Panc1 (cell line): ENCODE measurements around the gene HES5. TPM values are rescaled to one million over a fixed set of nuclear protein-coding genes. Genes with fewer than 3 reads are reported as not detected.

ENCODE experiments used
- ATAC-seq: fragments of 200-7000 bp; cut with Tn5 transposase; 2 replicates; pipeline ENCODE4 v1.9.1; 2020; ENCODE audit warnings: mild to moderate bottlenecking, moderate library complexity
- BruUV-seq: library from RNA; stranded (reverse); fragments of 400-500 nt; replicated peaks from 2 replicates; lab custom pipeline; 2021; lab: Mats Ljungman, UMichigan
- CTCF ChIA-PET: fragments of 300-600 bp; sonication (Branson Sonifier 250); formaldehyde crosslinking; loops from one replicate; lab custom pipeline; 2022; ENCODE audit warnings: antibody characterized with exemption; lab: Charles Lee
- POLR2A ChIA-PET: fragments of 300-600 bp; sonication (Branson Sonifier 250); formaldehyde crosslinking; loops from one replicate; lab custom pipeline; 2022; ENCODE audit warnings: antibody characterized with exemption; lab: Charles Lee
- DNase-seq: peaks from one replicate; pipeline ENCODE4 v3.0.0-alpha.2; 2010; ENCODE audit warnings: low read depth, low spot score
- H3K27ac ChIP-seq: 2 replicates; pipeline ENCODE4 v1.5.1; 2011; ENCODE audit warnings: mild to moderate bottlenecking, low read length, inconsistent platforms
- H3K27me3 ChIP-seq: fragments of 200-500 bp; sonication (Bioruptor generic); 2 replicates; pipeline ENCODE4 v1.6.0; 2014; ENCODE audit warnings: low read length, inconsistent platforms; ENCODE audit not compliant: control insufficient read depth, insufficient read depth
- H3K36me3 ChIP-seq: fragments of 200-500 bp; sonication (Bioruptor generic); 2 replicates; pipeline ENCODE4 v1.5.1; 2014; ENCODE audit warnings: inconsistent platforms, mild to moderate bottlenecking, low read length, moderate library complexity; ENCODE audit not compliant: control insufficient read depth, insufficient read depth
- H3K4me1 ChIP-seq: 2 replicates; pipeline ENCODE4 v1.5.1; 2011; ENCODE audit warnings: inconsistent platforms, mild to moderate bottlenecking, low read length, moderate library complexity; ENCODE audit not compliant: control insufficient read depth, insufficient read depth
- H3K4me3 ChIP-seq, 2 experiments: 2 replicates each; pipeline ENCODE4 v1.5.1; 2011 to 2012; ENCODE audit warnings: low read depth in 2 of 2, low read length in 2 of 2, mild to moderate bottlenecking in 2 of 2, inconsistent platforms in 1 of 2, moderate library complexity in 1 of 2
- H3K9me3 ChIP-seq: fragments of 200-500 bp; sonication (Bioruptor generic); 2 replicates; pipeline ENCODE4 v1.5.1; 2014; ENCODE audit warnings: low read depth, mild to moderate bottlenecking, inconsistent platforms, low read length, moderate library complexity; ENCODE audit not compliant: control insufficient read depth, insufficient read depth
- POLR2AphosphoS5 ChIP-seq: IDR thresholded peaks from 2 replicates; pipeline ENCODE4 v1.6.1; 2012; ENCODE audit warnings: mild to moderate bottlenecking, low read depth, low read length, moderate library complexity
- SIN3A ChIP-seq: IDR thresholded peaks from 2 replicates; pipeline ENCODE4 v1.6.1; 2012; ENCODE audit warnings: low read depth, mild to moderate bottlenecking, low read length, moderate library complexity, borderline replicate concordance; ENCODE audit not compliant: insufficient read depth
- TCF7L2 ChIP-seq: IDR thresholded peaks from 2 replicates; pipeline ENCODE4 v1.6.1; 2011; ENCODE audit warnings: mild to moderate bottlenecking, low read depth, low read length, inconsistent platforms
- in situ Hi-C: cut with HindIII; loops from 2 replicates; pipeline ENCODE4 v1.10.0; 2016; ENCODE audit warnings: low sequenced_read_pairs, low pct_unique_long_range_greater_than_20kb
- intact Hi-C: fragments of 100-400 bp; cut with micrococcal nuclease; formaldehyde crosslinking; loops from one replicate; pipeline ENCODE4 v1.10.0; 2022; ENCODE audit not compliant: unreplicated experiment
- total RNA-seq: library from RNA; stranded (reverse); gene quantifications from one replicate; pipeline ENCODE4 v1.2.1, GENCODE V29; 2021; ENCODE audit not compliant: unreplicated experiment
- TF ChIP-seq, protein P1 (sequence below), 2 experiments: IDR thresholded peaks; 2 replicates each; pipeline ENCODE4 v1.6.1; 2011 to 2012; ENCODE audit warnings: low read depth in 2 of 2, control low read depth in 1 of 2, low read length in 1 of 2, mild to moderate bottlenecking in 1 of 2, moderate library complexity in 1 of 2; ENCODE audit not compliant: insufficient read depth in 1 of 2
- TF ChIP-seq, protein P2 (sequence below): fragments of 450-650 bp; IDR thresholded peaks from 2 replicates; pipeline ENCODE4 v1.5.1; 2017; ENCODE audit warnings: mild to moderate bottlenecking

The HES5 gene
- total RNA-seq, 1 experiment from 2014 or later, result not detected

- BruUV-seq, result no TSS peak
- Histone ChIP-seq H3K9me3 (no peaks in the 10 kb centered on the region), H3K27me3 (no peaks in the 10 kb centered on the region), H3K36me3 (no peaks in the 10 kb centered on the region), H3K4me1 (no peaks in the 10 kb centered on the region; the same call in 1 of the 2 replicates), H3K27ac (no peak overlapping the region), H3K4me3 (no peak overlapping the region)
- intact Hi-C loops, result no loop called here
- no peak for DNase-seq
- no peak for ATAC-seq
- POLR2A ChIA-PET, result interaction anchor here (0.7 kb wide), 1 partner anchor 172 kb away, joined by 6 read pairs; no protein-coding TSS in a partner anchor
- TF ChIP-seq, protein P1, sequence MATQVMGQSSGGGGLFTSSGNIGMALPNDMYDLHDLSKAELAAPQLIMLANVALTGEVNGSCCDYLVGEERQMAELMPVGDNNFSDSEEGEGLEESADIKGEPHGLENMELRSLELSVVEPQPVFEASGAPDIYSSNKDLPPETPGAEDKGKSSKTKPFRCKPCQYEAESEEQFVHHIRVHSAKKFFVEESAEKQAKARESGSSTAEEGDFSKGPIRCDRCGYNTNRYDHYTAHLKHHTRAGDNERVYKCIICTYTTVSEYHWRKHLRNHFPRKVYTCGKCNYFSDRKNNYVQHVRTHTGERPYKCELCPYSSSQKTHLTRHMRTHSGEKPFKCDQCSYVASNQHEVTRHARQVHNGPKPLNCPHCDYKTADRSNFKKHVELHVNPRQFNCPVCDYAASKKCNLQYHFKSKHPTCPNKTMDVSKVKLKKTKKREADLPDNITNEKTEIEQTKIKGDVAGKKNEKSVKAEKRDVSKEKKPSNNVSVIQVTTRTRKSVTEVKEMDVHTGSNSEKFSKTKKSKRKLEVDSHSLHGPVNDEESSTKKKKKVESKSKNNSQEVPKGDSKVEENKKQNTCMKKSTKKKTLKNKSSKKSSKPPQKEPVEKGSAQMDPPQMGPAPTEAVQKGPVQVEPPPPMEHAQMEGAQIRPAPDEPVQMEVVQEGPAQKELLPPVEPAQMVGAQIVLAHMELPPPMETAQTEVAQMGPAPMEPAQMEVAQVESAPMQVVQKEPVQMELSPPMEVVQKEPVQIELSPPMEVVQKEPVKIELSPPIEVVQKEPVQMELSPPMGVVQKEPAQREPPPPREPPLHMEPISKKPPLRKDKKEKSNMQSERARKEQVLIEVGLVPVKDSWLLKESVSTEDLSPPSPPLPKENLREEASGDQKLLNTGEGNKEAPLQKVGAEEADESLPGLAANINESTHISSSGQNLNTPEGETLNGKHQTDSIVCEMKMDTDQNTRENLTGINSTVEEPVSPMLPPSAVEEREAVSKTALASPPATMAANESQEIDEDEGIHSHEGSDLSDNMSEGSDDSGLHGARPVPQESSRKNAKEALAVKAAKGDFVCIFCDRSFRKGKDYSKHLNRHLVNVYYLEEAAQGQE (IDR thresholded peaks at IDR 0.05; ENCODE audit: insufficient read depth in 1 of 2, low read depth in 2 of 2, low read length in 1 of 2), result no peak
- TF ChIP-seq TCF7L2 (no peak), POLR2AphosphoS5 (no peak), SIN3A (no peak)
- TF ChIP-seq, protein P2, sequence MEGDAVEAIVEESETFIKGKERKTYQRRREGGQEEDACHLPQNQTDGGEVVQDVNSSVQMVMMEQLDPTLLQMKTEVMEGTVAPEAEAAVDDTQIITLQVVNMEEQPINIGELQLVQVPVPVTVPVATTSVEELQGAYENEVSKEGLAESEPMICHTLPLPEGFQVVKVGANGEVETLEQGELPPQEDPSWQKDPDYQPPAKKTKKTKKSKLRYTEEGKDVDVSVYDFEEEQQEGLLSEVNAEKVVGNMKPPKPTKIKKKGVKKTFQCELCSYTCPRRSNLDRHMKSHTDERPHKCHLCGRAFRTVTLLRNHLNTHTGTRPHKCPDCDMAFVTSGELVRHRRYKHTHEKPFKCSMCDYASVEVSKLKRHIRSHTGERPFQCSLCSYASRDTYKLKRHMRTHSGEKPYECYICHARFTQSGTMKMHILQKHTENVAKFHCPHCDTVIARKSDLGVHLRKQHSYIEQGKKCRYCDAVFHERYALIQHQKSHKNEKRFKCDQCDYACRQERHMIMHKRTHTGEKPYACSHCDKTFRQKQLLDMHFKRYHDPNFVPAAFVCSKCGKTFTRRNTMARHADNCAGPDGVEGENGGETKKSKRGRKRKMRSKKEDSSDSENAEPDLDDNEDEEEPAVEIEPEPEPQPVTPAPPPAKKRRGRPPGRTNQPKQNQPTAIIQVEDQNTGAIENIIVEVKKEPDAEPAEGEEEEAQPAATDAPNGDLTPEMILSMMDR, result no peak
- in situ Hi-C loops, result no loop called here
- CTCF ChIA-PET, result no interaction called here
Measured at GRCh38 chr1:2564006-2564814, 34.1 kb upstream of the HES5 start.

DNA sequence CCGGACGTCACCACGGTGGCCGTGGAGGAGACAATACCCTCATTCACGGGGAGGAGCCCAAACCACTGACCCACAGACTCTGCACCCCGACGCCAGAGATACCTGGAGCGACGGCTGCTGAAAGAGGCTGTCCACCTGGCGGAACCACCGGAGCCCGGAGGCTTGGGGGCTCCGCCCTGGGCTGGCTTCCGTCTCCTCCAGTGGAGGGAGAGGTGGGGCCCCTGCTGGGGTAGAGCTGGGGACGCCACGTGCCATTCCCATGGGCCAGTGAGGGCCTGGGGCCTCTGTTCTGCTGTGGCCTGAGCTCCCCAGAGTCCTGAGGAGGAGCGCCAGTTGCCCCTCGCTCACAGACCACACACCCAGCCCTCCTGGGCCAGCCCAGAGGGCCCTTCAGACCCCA is 33.1 kb upstream of the HES5 start:
- in situ Hi-C loops, result no loop called here
- TF ChIP-seq SIN3A, result no peak
- TF ChIP-seq, protein P2, result no peak
- no peak for TF ChIP-seq TCF7L2
- TF ChIP-seq, protein P1 (IDR thresholded peaks at IDR 0.05; ENCODE audit: insufficient read depth in 1 of 2, low read depth in 2 of 2, low read length in 1 of 2), result no peak
- TF ChIP-seq POLR2AphosphoS5, result no peak

More for the DNA sequence above, 33.1 kb upstream of the HES5 start:
- ATAC-seq (no peak), DNase-seq (no peak)
- no peak overlapping the region for H3K4me3 ChIP-seq
- ChIA-PET POLR2A (interaction anchor here (0.7 kb wide), 1 partner anchor 128 kb away, joined by 11 read pairs; no protein-coding TSS in a partner anchor), CTCF (interaction anchor here (0.5 kb wide), 1 partner anchor 14 kb away, joined by 5 read pairs; no protein-coding TSS in a partner anchor)
- H3K4me1 ChIP-seq, result no peaks in the 10 kb centered on the region; the same call in 1 of the 2 replicates
- no peaks in the 10 kb centered on the region for H3K36me3 ChIP-seq
- intact Hi-C loops, result no loop called here
- BruUV-seq, result no TSS peak
- H3K9me3 ChIP-seq, result no peaks in the 10 kb centered on the region
- no peaks in the 10 kb centered on the region for H3K27me3 ChIP-seq
- no peak overlapping the region for H3K27ac ChIP-seq
